IPS-NIHi7 (cell line): ENCODE results near the gene BIRC3.
"Not testable (repeated sequence)": the region's sequence is repeated elsewhere in the genome, so short reads cannot be mapped to it uniquely, and the experiment has no call there.

ENCODE experiments used
- DNase-seq: peaks from one replicate; pipeline ENCODE4 v3.0.0; 2012; ENCODE audit warnings: mixed read lengths; ENCODE audit errors: extremely low spot score

BIRC3 gene

GRCh38 chr11:102323542-102324251 lies 6.4 kb downstream of the BIRC3 start:
- no peak for DNase-seq

DNA sequence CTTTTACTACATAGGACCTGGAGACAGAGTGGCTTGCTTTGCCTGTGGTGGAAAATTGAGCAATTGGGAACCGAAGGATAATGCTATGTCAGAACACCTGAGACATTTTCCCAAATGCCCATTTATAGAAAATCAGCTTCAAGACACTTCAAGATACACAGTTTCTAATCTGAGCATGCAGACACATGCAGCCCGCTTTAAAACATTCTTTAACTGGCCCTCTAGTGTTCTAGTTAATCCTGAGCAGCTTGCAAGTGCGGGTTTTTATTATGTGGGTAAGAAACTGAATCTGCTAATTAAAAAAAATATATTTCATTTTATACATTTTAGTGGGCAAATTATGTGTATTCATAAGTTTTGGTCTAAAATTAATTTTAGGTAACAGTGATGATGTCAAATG lies 7.8 kb downstream of the BIRC3 start:
- DNase-seq: no peak

DNA sequence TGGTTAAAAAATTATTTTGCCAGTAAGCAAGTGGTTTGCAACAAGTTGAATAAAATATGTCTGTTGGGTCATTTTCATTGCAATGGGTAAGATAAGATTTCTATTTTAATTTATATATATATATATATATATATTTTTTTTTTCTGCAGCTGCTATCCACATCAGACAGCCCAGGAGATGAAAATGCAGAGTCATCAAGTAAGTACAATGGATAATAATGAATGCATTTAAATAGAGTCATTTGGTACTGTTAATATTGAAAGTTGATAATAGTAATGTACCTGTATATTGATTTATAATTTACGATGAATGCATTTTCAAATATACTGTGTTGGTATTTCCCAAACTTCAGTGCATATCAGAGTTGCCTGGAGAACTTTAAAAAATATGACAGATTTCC lies 11.5 kb downstream of the BIRC3 start:
- no peak for DNase-seq

DNA sequence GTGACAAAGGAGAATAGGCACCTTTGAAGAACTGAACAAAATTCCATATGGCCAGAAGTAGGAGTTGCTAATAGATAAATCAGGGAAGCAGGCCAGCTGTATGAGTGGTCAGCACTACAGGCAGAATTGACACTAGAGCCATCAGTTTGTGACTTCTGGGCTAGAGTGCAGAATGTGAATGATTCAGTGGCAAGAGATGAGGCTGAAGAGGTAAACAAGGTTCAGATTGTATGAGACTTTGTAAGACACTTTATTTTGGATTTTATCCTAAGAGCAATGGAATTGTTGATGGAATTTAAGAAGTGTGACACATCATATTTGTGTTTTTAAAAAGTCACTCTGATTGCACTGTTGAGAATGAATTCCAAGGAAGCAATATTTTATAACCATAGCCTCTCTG lies 12.9 kb downstream of the BIRC3 start:
- DNase-seq: no peak

GRCh38 chr11:102331341-102331740 lies 14.1 kb downstream of the BIRC3 start:
- DNase-seq: no peak

GRCh38 chr11:102332611-102332994 lies 15.3 kb downstream of the BIRC3 start:
- no peak for DNase-seq

DNA sequence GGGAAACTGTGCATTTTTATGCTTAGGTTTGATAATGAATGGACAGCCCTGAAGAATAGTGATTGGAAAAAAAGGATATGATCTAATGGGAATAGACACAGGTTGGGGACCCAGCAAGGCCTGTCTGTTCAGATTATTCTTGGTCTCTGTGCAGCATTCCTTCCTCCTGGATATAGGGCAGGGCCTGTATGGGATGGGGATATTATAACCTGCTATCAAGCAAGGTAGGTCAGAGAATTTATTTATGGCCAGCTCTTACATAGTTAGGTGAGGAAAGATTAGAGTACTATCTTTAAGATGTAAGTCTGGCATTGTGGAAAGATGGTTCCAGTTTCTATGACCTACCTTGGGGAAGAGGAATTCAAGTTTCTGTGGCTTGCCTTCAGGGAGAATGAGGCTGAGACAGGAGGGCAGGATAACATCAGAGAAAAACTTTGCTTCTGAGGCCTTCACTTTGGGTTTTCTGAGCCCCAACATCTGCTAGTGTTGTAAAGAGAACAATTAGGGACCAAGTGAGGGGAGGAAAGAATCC lies 21.3 kb downstream of the BIRC3 start:
- no peak for DNase-seq

DNA sequence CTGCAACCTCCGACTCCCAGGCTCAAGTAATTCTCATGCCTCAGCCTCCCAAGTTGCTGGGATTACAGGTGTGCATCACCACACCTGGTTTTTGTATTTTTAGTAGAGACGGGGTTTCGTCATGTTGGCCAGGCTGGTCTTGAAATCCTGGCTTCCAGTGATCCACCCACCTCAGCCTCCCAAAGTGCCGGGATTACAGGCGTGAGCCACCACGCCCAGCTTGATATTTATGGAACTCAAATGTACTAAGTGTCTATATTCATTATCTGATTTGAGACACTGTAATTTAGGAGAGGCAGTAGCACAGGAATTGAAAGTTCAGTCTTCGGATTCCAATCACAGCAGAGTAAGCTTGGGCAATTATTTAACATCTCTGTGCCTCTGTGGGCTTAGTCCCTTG lies 24.0 kb downstream of the BIRC3 start:
- not testable (repeated sequence) for DNase-seq

- peak; percentile 83 for DNase-seq
Observed at GRCh38 chr11:102341844-102342318, 24.6 kb downstream of the BIRC3 start.

DNA sequence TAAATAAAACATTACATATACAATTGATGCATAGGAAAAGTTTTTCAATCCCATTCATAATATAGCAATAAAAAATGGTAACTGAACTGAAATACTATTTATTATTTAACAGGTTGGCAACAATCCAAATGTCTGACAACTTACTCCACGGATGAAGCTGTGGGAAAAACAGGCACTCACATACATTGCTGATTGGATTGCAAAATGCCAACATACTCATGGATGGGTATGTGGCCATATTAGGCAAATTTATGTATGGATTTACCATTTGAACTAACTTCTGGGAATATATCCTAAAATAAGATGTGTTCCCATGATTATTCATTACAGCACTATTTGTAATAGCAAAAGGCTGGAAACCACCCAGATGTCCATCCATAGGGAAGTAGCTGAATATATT lies 26.5 kb downstream of the BIRC3 start:
- no peak for DNase-seq

DNA sequence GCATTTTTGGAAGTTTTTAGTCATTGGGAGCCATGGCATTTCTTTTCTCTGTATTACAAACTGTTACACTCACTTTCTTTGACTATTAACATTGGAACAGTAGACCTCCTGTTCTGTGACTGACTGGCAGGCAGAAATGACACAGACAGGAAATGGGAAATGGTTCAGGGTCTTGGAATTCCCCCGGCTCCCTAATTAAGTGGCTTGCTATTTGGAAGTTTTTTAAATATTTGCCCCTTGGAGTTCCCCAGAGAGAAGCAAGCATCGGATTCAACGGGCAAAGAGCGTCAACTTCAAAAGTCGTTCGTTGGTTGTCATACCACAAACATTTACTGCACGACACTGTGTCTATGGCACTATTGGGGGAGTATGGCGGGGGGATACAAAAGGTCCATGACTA lies 28.6 kb downstream of the BIRC3 start:
- no peak for DNase-seq

DNA sequence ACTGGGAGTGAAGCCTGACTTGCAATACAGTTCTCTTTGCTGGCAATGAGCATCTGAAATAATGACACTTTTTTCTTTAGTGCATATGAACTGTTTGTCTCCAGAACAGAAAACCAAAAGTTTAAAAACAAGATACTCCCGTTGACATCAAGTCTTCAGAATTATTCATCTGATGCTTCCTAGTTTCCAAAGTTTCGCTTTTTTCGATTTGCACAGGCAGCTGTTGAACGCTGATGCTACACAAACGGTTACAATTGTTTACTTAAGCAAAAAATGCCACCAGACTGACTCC lies 29.1 kb downstream of the BIRC3 start:
- no peak for DNase-seq

DNA sequence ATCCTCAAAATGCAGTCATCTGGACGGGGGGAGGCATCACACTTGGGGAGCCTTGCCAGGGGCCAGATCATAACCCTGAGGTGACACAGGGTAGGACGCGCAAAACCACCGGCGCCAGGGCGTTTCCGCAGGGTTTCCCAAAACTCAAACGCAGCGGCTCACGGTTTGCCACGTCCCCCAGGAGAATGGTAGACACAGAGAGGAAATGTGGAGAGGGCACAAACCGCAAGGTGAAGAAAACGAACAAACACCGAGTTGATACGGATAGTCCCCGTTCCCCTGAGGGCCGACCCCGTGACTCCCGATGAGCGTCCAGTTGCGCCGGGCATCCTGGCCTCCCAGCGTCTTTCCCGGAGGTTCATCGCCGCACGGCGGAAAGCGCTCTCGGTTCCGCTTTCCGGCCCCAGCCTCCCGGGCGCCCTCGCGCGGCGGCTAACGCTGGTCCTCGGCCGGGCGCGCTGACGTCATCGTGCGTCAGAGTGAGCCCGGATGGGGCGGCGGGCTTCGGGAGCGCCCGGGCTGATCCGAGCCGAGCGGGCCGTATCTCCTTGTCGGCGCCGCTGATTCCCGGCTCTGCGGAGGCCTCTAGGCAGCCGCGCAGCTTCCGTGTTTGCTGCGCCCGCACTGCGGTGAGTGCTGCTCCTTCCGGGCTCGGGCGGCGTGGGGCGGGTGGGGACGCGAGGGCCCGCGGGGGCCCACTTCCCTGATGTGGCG lies 29.6 kb downstream of the BIRC3 start, which contains the start of gene BIRC2:
Gene BIRC2, plus strand, starts transcription at position 467 of the 714 bp plus-strand sequence. CDS start 2,641 bp downstream, outside the sequence.
- DNase-seq: peak; percentile 90

GRCh38 chr11:102347462-102348370 lies 30.4 kb downstream of the BIRC3 start:
- DNase-seq: no peak

- no peak for DNase-seq
Observed at GRCh38 chr11:102357116-102357515, 39.8 kb downstream of the BIRC3 start.

DNA sequence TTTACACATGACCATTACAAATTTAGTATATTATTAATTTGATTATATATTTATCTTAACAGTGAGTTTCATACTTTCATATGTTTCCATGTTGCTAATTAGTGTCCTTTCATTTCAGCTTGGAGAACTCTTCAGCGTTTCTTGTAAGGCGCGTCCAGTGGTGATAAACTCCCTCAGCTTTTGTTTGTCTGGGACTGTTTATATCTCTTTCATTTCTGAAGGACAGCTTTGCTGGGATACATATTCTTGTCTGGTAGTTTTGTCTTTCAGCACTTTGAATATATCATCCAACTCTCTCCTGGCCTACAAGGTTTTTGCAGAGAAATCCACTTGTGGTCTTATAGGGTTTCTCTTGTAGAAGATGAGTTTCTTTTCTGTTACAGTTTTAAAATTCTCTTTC lies 42.1 kb downstream of the BIRC3 start:
- no peak for DNase-seq

DNA sequence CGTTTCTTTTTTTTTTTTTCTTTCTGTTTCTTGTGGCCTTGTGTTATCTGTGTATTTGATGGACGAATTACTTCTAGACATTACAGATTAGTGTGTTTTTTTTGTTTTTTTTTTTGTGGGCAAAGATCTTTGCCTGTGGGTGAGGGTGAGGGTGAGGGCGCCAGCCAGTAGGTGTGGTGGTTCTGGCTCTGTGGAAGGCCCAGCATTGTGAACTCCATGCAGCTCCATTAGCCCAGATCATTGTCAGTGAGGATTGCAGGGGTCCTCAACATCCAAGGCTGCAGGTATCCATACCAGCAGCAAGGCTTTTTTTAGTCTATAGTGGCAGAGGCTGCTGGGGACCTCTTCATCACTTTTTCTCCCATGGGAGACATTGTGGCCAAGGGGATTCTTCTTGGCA lies 43.4 kb downstream of the BIRC3 start:
- DNase-seq: no peak

GRCh38 chr11:102361086-102362031 lies 44.1 kb downstream of the BIRC3 start:
- DNase-seq: no peak

DNA sequence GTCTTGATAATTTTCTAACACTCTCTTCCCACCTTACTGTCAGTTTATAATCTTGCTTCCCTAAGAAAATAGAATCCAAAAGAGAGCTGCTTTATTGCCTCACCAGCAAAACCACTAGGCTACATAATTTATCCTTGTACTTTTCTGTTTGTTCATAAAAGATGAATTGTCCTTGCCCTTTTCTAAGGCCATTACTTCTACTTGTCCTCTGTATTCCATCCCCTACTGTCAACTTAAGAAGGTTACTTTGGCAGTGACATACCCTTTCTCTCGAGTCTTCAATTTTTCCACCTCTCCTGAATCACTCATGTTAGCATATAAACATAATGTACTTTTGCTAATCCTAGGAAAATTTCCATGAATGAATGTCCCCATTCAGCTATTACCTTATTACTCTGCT lies 47.7 kb downstream of the BIRC3 start:
- DNase-seq: no peak

DNA sequence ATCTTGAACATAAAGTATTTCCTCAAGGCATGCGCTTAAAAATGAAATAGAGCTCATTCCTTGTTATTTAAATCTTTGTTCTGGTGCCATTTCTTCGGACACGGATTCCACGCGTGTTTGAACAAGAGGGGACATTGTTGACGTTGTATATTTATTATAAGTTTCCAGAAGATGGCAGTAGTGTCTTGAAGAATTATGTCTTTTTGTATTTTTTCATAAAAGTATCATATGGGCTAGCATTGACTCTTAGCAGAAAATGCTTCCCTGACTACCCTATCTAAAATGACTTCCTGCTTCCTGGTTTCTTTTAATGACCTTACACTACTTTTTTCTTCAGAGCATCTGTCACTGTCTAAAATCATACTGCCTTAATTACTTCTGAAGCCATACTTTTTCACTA lies 50.1 kb downstream of the BIRC3 start:
- DNase-seq: no peak

DNA sequence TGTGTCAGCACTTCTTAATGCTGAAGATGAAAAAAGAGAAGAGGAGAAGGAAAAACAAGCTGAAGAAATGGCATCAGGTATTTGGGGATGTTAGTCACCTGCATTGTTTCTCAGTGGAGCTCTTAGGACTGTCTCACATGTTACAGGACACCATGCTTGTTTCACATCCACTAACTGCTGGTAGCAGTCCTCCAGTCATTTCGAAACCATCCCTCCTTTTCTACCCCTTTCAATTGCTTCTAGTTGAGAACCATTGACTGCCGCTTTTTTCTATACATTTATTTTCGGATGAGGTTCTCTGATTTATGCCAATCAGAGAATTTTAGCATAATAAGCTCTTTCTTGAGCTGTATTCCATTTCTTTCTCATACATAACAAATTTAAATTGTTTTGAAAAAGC lies 51.2 kb downstream of the BIRC3 start:
- DNase-seq: no peak
